Prostate gland (tissue), 2 donors: ENCODE data around the gene SEPSECS. TPM values are rescaled to one million over a fixed set of nuclear protein-coding genes. Genes with fewer than 3 reads are reported as not detected.

Source experiments
- DNase-seq: peaks from one replicate; pipeline ENCODE4 v3.0.0-alpha.2; 2019; ENCODE audit warnings: low spot score
- H3K27ac ChIP-seq, 2 donors: fragments of 200-600 bp; sonication (generic); 2 replicates each; pipeline ENCODE4 v1.5.1; 2017 to 2019
- H3K27me3 ChIP-seq: fragments of 200-600 bp; sonication (generic); replicated peaks from 2 replicates; pipeline ENCODE4 v1.5.1; 2019; ENCODE audit not compliant: insufficient read depth
- H3K36me3 ChIP-seq, 2 donors: fragments of 200-600 bp; sonication (generic); 1 replicate in 1 of 2; 2 replicates in 1 of 2; pipeline versions ENCODE4 v1.5.1 to v1.8.1; 2017 to 2019
- H3K4me1 ChIP-seq: fragments of 200-600 bp; sonication (generic); replicated peaks from 2 replicates; pipeline ENCODE4 v1.5.1; 2019
- H3K4me3 ChIP-seq, 2 donors: fragments of 200-600 bp; sonication (generic); 2 replicates each; pipeline ENCODE4 v1.5.1; 2017 to 2019
- H3K9me3 ChIP-seq: fragments of 200-600 bp; sonication (generic); 2 replicates; pipeline ENCODE4 v1.5.1; 2017
- POLR2A ChIP-seq: fragments of 450-650 bp; IDR thresholded peaks from one replicate; pipeline ENCODE4 v1.6.1; 2016; ENCODE audit warnings: antibody characterized with exemption, mild to moderate bottlenecking
- POLR2AphosphoS5 ChIP-seq: sonication (generic); formaldehyde crosslinking; IDR thresholded peaks from one replicate; pipeline ENCODE4 v1.6.1; 2017; ENCODE audit warnings: antibody characterized with exemption
- WGBS: methylation state at CpG from one replicate; pipeline ENCODE4 v1.1.5; 2018; 5-methylcytosine and 5-hydroxymethylcytosine counted together
- intact Hi-C: fragments of 100-400 bp; cut with DNase I; formaldehyde crosslinking; loops from one replicate; pipeline ENCODE4 v1.14.2; 2022
- total RNA-seq, 2 donors: library from RNA; depleted of rRNA; stranded (reverse); fragments of >200 nt; gene quantifications; one replicate each; pipeline ENCODE4 v1.1.0, GENCODE V29; 2016
- TF ChIP-seq, protein P1 (sequence below), 4 experiments: fragments of 200-600 bp in 2 of 4; fragments of 450-650 bp in 2 of 4; sonication (generic) in 2 of 4; IDR thresholded peaks; 1 replicate in 3 of 4; 2 replicates in 1 of 4; pipeline ENCODE4 v1.5.1; 2016 to 2019; ENCODE audit warnings: antibody characterized with exemption in 4 of 4, mild to moderate bottlenecking in 2 of 4, moderate library complexity in 2 of 4

The SEPSECS gene
- total RNA-seq, 2 donors from 2014 or later, result 7.4 to 12.3 TPM

DNA sequence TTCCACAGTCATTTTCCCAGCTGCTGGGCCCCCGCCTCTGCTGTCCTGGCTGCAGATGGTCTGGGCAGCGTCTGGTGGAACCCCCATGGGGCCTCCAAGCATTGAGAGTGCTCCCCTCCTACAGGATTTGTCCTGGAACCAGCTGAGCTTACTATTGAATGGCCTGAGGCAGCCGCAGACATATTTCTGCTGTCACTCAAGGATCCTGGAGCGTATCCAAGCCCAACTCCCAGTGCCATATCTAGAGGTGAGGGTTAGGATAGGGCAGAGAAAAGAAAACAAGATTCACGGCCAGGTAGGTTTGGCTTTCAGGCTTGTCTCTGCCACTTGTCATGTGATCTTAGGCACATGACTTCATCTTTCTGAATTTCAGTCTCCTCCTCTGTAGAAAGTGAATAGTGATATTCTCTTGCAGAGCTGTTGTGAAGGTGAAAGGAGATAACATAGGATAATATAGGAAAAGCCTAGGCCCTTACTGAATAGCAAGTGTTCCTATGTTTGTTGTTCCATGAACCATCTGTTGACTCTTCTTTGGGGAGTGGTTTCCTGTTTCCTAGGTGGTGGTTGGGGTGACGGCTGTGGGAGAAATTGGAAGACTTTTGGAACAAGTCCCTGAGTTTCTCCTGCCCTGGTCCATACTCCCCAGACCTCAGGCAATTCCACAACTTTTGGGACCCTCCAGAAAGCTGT is 52.3 kb downstream of the SEPSECS start:
- TF ChIP-seq POLR2A (no peak), POLR2AphosphoS5 (no peak)
- TF ChIP-seq, protein P1, sequence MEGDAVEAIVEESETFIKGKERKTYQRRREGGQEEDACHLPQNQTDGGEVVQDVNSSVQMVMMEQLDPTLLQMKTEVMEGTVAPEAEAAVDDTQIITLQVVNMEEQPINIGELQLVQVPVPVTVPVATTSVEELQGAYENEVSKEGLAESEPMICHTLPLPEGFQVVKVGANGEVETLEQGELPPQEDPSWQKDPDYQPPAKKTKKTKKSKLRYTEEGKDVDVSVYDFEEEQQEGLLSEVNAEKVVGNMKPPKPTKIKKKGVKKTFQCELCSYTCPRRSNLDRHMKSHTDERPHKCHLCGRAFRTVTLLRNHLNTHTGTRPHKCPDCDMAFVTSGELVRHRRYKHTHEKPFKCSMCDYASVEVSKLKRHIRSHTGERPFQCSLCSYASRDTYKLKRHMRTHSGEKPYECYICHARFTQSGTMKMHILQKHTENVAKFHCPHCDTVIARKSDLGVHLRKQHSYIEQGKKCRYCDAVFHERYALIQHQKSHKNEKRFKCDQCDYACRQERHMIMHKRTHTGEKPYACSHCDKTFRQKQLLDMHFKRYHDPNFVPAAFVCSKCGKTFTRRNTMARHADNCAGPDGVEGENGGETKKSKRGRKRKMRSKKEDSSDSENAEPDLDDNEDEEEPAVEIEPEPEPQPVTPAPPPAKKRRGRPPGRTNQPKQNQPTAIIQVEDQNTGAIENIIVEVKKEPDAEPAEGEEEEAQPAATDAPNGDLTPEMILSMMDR (IDR thresholded peaks at IDR 0.05), result no peak
- Histone ChIP-seq H3K4me1 (no peaks in the 10 kb centered on the region), H3K4me3 (no peak overlapping the region), H3K36me3 (no peaks in the 10 kb centered on the region), H3K27me3 (no peaks in the 10 kb centered on the region), H3K27ac (no peak overlapping the region), H3K9me3 (no peaks in the 10 kb centered on the region)
- intact Hi-C loops, result no loop called here
- 77% methylated on average over 6 of the region's 6 CpGs for WGBS
- DNase-seq, result no peak

DNA sequence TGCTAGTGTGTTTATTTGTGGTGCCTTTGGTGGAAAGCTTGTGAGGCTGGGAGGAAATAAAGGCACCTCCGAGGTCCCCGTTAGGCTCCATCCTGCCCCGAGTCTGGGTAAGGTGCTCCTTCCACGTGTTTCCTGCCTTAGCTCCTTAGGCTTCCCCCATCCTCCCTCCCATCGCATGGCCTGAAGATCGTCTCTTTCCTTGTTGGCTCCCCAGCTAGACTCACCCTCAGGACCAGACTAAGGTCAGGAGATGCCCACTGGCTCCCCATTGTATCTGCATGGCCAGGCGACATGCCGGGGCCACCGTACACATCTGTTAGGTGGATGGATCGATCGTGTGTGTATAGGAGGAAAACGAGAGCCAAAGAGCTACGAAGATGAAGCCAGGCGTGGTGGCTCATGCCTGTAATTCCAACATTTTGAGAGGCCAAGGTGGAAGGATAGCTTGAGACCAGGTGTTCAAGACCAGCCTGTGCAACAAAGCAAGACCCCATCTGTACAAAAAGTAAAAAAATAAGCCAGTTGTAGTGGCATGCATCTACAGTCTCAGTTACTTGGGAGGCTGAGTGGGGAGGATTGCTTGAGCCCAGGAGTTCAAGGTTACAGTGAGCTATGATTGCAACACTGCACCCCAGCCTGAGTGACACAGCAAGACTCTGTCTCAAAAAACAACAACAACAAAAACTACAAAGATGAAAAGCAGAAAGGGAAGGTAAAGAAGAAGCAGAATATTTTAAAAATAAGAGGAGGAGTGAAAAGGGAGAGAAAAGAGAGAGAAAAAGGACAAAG is 53.7 kb downstream of the SEPSECS start:
- Histone ChIP-seq H3K27me3 (no peaks in the 10 kb centered on the region), H3K27ac (no peak overlapping the region), H3K4me1 (no peaks in the 10 kb centered on the region), H3K4me3 (no peak overlapping the region), H3K36me3 (no peaks in the 10 kb centered on the region), H3K9me3 (no peaks in the 10 kb centered on the region)
- DNase-seq, result no peak
- TF ChIP-seq POLR2AphosphoS5 (no peak), POLR2A (no peak)
- TF ChIP-seq, protein P1 (IDR thresholded peaks at IDR 0.05), result no peak
- intact Hi-C loops, result no loop called here
- 95% methylated on average over 14 of the region's 14 CpGs for WGBS

DNA sequence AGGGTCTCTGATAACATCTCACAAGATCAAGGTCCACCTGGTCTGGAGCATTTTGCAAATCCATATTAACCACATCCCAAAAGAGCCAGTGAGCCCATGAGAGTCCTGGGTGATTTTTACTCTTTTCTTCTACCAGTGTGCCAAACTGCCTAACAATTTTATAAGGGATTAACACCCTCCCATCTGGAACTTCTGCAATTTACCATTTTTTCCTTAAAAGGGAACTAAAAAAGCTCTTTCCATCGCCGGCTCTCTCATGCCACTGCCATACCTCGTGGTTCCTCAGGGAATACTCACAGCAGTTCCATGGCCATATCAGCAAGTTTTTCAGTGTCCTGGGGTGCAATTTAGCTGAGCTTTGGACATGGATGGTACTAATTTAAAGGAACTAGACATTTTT is 55.7 kb downstream of the SEPSECS start:
- WGBS, result 66% methylated on average over 3 of the region's 3 CpGs
- H3K4me1 ChIP-seq, result no peaks in the 10 kb centered on the region
- TF ChIP-seq POLR2AphosphoS5 (no peak), POLR2A (no peak)
- TF ChIP-seq, protein P1 (IDR thresholded peaks at IDR 0.05), result no peak
- H3K4me3 ChIP-seq, result no peak overlapping the region
- H3K36me3 ChIP-seq, result no peaks in the 10 kb centered on the region
- intact Hi-C loops, result no loop called here
- no peaks in the 10 kb centered on the region for H3K27me3 ChIP-seq
- H3K9me3 ChIP-seq, result no peaks in the 10 kb centered on the region
- H3K27ac ChIP-seq, result no peak overlapping the region
- DNase-seq, result no peak

DNA sequence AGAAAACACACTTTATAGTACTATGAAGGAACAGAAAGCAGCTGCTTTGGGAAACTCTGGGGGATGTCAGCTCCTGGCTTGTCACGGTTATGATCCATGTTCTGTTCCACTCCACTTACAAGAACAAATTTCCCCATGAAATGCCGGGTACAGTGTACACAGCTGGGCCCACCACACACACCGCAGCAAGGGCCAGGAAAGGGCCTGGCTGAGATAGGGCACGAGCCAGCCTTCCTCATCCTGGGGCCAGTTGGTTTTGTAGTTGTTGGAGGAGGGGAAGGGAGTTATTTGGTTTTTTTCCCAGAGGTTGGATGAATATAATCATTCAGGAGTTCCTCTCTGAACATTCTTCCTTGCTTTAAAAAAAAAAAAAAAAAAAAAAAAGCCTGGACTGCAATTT is 56.8 kb downstream of the SEPSECS start:
- DNase-seq, result no peak
- intact Hi-C loops, result no loop called here
- Histone ChIP-seq H3K4me1 (no peaks in the 10 kb centered on the region), H3K27me3 (no peaks in the 10 kb centered on the region), H3K27ac (no peak overlapping the region), H3K36me3 (no peaks in the 10 kb centered on the region), H3K9me3 (no peaks in the 10 kb centered on the region), H3K4me3 (no peak overlapping the region)
- TF ChIP-seq POLR2AphosphoS5 (no peak), POLR2A (no peak)
- TF ChIP-seq, protein P1 (IDR thresholded peaks at IDR 0.05), result no peak
- WGBS, result 10% methylated on average over 4 of the region's 4 CpGs
